Activated CD4-positive, alpha-beta T cell treated with anti-CD3 and anti-CD28 coated beads, Interleukin-2, amount 50 U/mL, for 16 hours (primary cell): ENCODE measurements around the gene ZDHHC4.
"Not testable (repeated sequence)": the region's sequence is repeated elsewhere in the genome, so short reads cannot be mapped to it uniquely, and the experiment has no call there.

Experiments used
- DNase-seq: peaks from one replicate; pipeline ENCODE4 v3.0.0-alpha.2; 2020

The ZDHHC4 gene

GRCh38 chr7:6563936-6564770 lies 13.1 kb upstream of the ZDHHC4 start:
- no peak for DNase-seq

GRCh38 chr7:6565655-6566054 lies 11.6 kb upstream of the ZDHHC4 start:
- no peak for DNase-seq

- DNase-seq: no peak
Measured at GRCh38 chr7:6567886-6568285, 9.4 kb upstream of the ZDHHC4 start.

- DNase-seq: peak; percentile 18
Measured at GRCh38 chr7:6571160-6571779, 6.0 kb upstream of the ZDHHC4 start.

- DNase-seq: no peak
Measured at GRCh38 chr7:6575281-6576023, 1.8 kb upstream of the ZDHHC4 start.

GRCh38 chr7:6576024-6576866 lies 1.0 kb upstream of the ZDHHC4 start:
- DNase-seq: peak; percentile 20

GRCh38 chr7:6576867-6577368 lies 336 bp upstream of the ZDHHC4 start:
- DNase-seq: not testable (repeated sequence)

- no peak for DNase-seq
Measured at GRCh38 chr7:6578114-6579084, 1.1 kb downstream of the ZDHHC4 start.

- no peak for DNase-seq
Measured at GRCh38 chr7:6579446-6579845, 2.2 kb downstream of the ZDHHC4 start.

- DNase-seq: not testable (repeated sequence)
Measured at GRCh38 chr7:6585746-6586432, 8.6 kb downstream of the ZDHHC4 start.

GRCh38 chr7:6588566-6588965 lies 11.3 kb downstream of the ZDHHC4 start:
- no peak for DNase-seq

- no peak for DNase-seq
Measured at GRCh38 chr7:6589151-6589828, 12.0 kb downstream of the ZDHHC4 start.

GRCh38 chr7:6589829-6590644 lies 12.8 kb downstream of the ZDHHC4 start, which contains the start of gene INTS15:
Gene INTS15, plus strand, starts transcription at chr7:6590021. Its CDS starts 263 bp downstream, at chr7:6590284.
- DNase-seq: peak; percentile 75

GRCh38 chr7:6590645-6591110 lies 13.4 kb downstream of the ZDHHC4 start:
- DNase-seq: no peak

- no peak for DNase-seq
Measured at GRCh38 chr7:6600093-6600492, 22.8 kb downstream of the ZDHHC4 start.

GRCh38 chr7:6604458-6604857 lies 27.2 kb downstream of the ZDHHC4 start:
- no peak for DNase-seq

GRCh38 chr7:6606866-6607583 lies 29.8 kb downstream of the ZDHHC4 start:
- DNase-seq: no peak

GRCh38 chr7:6607651-6608051 lies 30.4 kb downstream of the ZDHHC4 start:
- no peak for DNase-seq
